GM21737 (cell line): Measurements from ENCODE around the gene SLC25A39.

Source experiments
- ATAC-seq: cut with Tn5 transposase; IDR thresholded peaks from one replicate; pipeline ENCODE4 v1.9.1; 2021; ENCODE audit warnings: mild to moderate bottlenecking, moderate library complexity; ENCODE audit not compliant: unreplicated experiment

SLC25A39 gene

GRCh38 chr17:44280392-44280937 is 44.2 kb downstream of the SLC25A39 start:
- no peak for ATAC-seq

GRCh38 chr17:44279666-44280391 is 44.8 kb downstream of the SLC25A39 start:
- peak; percentile 86 for ATAC-seq

GRCh38 chr17:44279346-44279665 is 45.3 kb downstream of the SLC25A39 start:
- no peak for ATAC-seq

- ATAC-seq: no peak
Measured at GRCh38 chr17:44277976-44278375, 46.6 kb downstream of the SLC25A39 start.

- no peak for ATAC-seq
Measured at GRCh38 chr17:44273607-44274006, 51.0 kb downstream of the SLC25A39 start.

GRCh38 chr17:44272954-44273353 is 51.7 kb downstream of the SLC25A39 start:
- ATAC-seq: no peak

GRCh38 chr17:44272321-44272951 is 52.2 kb downstream of the SLC25A39 start:
- ATAC-seq: no peak
